AG09309 (cell line): ENCODE measurements around the gene OSBPL10.
"Not testable (repeated sequence)": the region's sequence is repeated elsewhere in the genome, so short reads cannot be mapped to it uniquely, and the experiment has no call there.

ENCODE experiments used
- DNase-seq: peaks from one replicate; pipeline ENCODE4 v3.0.0-alpha.2; 2010; ENCODE audit warnings: low read depth
- H3K4me3 ChIP-seq: 2 replicates; pipeline ENCODE4 v1.5.1; 2011; ENCODE audit warnings: mild to moderate bottlenecking, low read depth, low read length, moderate library complexity; ENCODE audit not compliant: control insufficient read depth
- TF ChIP-seq, protein P1 (sequence below): IDR thresholded peaks from 2 replicates; pipeline ENCODE4 v1.5.1; 2011; ENCODE audit warnings: mild to moderate bottlenecking, low read depth, low read length, inconsistent platforms; ENCODE audit not compliant: insufficient read depth, control insufficient read depth; ENCODE audit errors: missing control alignments

The OSBPL10 gene

DNA sequence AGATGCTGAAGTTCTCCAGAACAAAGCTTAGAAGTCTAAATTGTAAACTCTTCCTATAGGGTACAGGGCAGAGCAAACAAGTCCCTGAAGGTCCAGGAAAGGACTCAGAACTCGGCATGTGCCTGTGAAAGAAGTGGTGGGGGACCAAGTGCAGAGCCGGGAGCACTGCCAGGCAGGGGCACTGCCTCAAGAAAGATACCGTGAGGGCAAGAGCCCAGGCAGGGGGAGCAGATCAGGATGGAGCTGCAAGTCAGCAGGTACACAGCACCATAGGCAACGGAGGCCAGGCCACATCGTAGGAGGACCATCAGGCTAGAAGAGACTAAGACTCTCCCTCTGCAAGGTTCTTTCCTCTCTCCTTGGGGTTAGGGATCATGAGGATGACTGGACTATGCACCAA, 191.6 kb downstream of the OSBPL10 start:
- H3K4me3 ChIP-seq: no peak overlapping the region

DNA sequence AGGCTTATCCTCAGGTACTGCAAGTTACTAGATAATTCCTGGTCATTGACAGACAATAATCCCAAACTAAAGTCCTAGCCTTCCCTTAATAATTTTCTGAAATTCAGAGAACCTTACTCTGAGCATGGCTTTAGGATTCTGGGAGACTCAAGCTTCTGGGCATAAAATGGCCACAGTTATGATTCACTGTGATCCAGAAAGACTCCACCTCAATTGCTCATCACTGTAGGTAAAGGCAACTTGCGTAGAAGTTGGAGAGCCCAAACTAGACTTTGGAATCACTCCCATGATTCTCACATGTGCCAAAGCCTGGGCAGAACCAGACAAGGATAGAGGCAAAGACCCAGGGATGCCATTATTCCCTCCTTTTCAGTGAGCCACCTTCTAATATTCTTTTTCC, 195.3 kb downstream of the OSBPL10 start:
- TF ChIP-seq, protein P1, sequence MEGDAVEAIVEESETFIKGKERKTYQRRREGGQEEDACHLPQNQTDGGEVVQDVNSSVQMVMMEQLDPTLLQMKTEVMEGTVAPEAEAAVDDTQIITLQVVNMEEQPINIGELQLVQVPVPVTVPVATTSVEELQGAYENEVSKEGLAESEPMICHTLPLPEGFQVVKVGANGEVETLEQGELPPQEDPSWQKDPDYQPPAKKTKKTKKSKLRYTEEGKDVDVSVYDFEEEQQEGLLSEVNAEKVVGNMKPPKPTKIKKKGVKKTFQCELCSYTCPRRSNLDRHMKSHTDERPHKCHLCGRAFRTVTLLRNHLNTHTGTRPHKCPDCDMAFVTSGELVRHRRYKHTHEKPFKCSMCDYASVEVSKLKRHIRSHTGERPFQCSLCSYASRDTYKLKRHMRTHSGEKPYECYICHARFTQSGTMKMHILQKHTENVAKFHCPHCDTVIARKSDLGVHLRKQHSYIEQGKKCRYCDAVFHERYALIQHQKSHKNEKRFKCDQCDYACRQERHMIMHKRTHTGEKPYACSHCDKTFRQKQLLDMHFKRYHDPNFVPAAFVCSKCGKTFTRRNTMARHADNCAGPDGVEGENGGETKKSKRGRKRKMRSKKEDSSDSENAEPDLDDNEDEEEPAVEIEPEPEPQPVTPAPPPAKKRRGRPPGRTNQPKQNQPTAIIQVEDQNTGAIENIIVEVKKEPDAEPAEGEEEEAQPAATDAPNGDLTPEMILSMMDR: no peak
- H3K4me3 ChIP-seq: no peak overlapping the region
- no peak for DNase-seq

More for the DNA sequence above, 191.6 kb downstream of the OSBPL10 start:
- TF ChIP-seq, protein P1: no peak
- no peak for DNase-seq

DNA sequence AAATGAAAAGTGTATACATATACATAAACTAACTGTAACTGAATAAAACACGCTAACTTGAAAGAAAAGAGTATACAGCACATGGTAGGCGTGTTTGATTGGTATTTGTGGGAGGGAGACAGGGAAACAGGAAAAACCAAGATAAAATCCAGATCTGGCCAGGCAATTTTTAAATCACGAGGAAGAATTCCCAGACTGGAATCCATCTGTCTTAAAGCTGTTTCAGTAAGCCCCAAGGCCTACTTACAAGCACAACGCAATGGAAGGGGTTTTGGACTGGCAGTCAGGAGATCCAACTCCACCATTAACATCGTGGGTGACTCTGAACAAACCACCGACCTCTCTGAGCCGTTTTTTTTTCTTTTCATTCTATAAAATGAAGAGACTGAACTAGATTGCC, 195.8 kb downstream of the OSBPL10 start:
- TF ChIP-seq, protein P1: no peak
- DNase-seq: no peak
- H3K4me3 ChIP-seq: no peak overlapping the region

DNA sequence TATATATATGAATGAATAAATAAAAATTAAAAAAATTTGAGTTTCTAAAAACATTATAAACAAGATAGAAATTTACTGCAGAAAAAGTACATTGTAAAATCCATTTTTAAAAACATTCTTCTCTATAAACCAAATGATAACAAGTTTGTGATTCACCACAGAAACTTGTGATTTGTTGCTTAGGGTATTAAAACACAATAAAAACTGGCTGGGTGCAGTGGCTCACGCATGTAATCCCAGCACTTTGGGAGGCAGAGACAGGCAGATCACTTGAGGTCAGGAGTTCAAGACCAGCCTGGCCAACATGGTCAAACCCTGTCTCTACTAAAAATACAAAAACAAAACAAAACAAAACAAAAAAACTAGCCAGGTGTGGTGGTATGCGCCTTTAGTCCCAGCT, 197.2 kb downstream of the OSBPL10 start:
- not testable (repeated sequence) for H3K4me3 ChIP-seq
- peak; percentile 69 for DNase-seq

DNA sequence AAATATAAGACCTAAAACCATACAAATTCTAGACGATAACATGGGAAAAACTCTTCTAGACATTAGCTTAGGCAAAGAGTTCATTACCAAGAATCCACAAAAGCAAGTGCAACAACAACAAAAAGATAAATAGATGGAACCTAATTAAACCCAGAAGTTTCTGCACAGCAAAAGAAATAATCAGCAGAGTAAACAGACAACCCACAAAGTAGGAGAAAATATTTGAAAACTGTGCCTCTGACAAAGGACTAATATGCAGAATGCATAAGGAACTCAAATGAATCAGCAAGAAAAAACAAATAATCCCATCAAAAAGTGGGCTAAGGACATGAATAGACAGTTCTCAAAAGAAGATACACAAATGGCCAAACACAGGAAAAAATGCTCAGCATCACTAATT, 198.8 kb downstream of the OSBPL10 start:
- H3K4me3 ChIP-seq, DNase-seq: not testable (repeated sequence)

DNA sequence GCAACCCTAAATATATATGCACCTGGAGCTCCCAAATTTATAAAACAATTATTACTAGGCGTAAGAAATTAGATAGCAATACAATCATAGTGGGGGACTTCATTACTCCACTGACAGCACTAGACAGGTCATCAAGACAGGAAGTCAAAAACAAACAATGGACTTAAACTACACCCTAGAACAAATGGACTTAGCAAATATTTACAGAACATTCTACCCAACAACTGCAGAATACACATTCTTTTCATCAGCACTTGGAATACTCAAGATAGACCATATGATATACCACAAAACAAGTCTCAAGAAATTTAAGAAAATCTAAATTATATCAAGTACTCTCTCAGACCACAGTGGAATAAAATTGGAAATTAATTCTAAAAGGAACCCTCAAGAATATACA, 201.5 kb downstream of the OSBPL10 start:
- no peak overlapping the region for H3K4me3 ChIP-seq
- TF ChIP-seq, protein P1: no peak
- no peak for DNase-seq

DNA sequence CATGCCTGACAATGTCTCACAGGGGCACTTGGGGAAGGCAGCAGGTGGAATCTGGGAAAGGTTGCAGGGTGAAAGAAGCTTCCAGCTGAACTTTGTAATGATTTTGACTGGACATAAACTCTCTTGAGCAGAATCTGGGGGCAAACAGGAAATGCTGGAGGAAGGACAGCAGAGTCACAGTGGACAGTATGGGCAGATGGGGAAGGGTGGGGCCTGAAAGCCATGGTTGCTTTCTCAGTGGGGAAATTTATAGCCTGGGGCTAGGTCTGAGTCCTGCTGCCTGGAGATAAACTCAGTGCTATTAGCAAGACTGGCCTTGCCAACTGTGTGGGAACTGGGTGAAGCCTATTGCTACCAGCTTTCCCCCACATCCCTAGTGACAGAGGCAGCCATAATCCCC, 203.2 kb downstream of the OSBPL10 start:
- TF ChIP-seq, protein P1: no peak
- no peak overlapping the region for H3K4me3 ChIP-seq
- no peak for DNase-seq

DNA sequence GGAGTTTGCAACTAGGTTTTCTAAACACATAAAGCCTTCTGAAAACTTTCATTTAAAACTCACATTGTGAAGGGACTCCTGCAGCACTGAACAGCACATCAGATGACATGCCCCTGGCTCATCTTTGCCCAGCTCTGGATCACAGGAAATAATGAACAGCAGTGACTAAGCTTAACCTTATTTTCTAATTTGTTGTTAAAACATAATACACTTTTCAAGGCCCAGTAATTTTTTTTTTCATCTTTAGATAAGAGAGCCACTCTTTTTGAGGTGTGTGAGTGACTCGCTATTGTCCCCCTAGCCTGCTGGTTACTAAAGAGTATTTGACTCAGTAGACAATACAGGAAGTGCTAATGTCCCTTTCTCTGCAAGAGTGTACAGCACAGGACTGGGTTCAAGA, 204.0 kb downstream of the OSBPL10 start:
- H3K4me3 ChIP-seq: no peak overlapping the region
- no peak for DNase-seq
- TF ChIP-seq, protein P1: no peak
